H9 (cell line): Measurements from ENCODE around the gene ADGRB3. TPM values are rescaled to one million over a fixed set of nuclear protein-coding genes. Genes with fewer than 3 reads are reported as not detected.

Experiments
- DNase-seq: peaks from one replicate; pipeline ENCODE4 v3.0.0-alpha.2; 2017
- H2AFZ ChIP-seq: one replicate; pipeline ENCODE4 v1.6.1; 2013; ENCODE audit warnings: mild to moderate bottlenecking, low read length, control low read depth, moderate library complexity
- H2AK5ac ChIP-seq: 2 replicates; pipeline ENCODE4 v1.6.1; 2013; ENCODE audit warnings: low read length, control low read depth, mixed read lengths; ENCODE audit not compliant: insufficient read length
- H2BK120ac ChIP-seq: one replicate; pipeline ENCODE4 v1.6.1; 2013; ENCODE audit warnings: low read depth, mild to moderate bottlenecking, low read length, control low read depth, inconsistent platforms; ENCODE audit not compliant: poor library complexity, severe bottlenecking
- H2BK12ac ChIP-seq: 2 replicates; pipeline ENCODE4 v1.6.1; 2013; ENCODE audit warnings: low read length, control low read depth, mixed read lengths, low read depth; ENCODE audit not compliant: insufficient read length
- H2BK15ac ChIP-seq: 2 replicates; pipeline ENCODE4 v1.6.1; 2013; ENCODE audit warnings: low read depth, low read length, control low read depth
- H2BK20ac ChIP-seq: one replicate; pipeline ENCODE4 v1.6.1; 2013; ENCODE audit warnings: low read depth, mild to moderate bottlenecking, low read length, control low read depth, inconsistent platforms; ENCODE audit not compliant: poor library complexity, severe bottlenecking
- H2BK5ac ChIP-seq: 2 replicates; pipeline ENCODE4 v1.6.1; 2013; ENCODE audit warnings: low read length, control low read depth, mixed read lengths; ENCODE audit not compliant: insufficient read length
- H3K14ac ChIP-seq: 2 replicates; pipeline ENCODE4 v1.6.1; 2013; ENCODE audit warnings: low read length, control low read depth; ENCODE audit not compliant: insufficient read depth
- H3K18ac ChIP-seq: 2 replicates; pipeline ENCODE4 v1.6.1; 2013; ENCODE audit warnings: low read depth, mild to moderate bottlenecking, mixed read lengths, low read length, control low read depth; ENCODE audit not compliant: insufficient read length
- H3K23ac ChIP-seq: 2 replicates; pipeline ENCODE4 v1.6.1; 2013; ENCODE audit warnings: low read length, control low read depth, mixed read lengths, low read depth; ENCODE audit not compliant: insufficient read length
- H3K23me2 ChIP-seq: 2 replicates; pipeline ENCODE4 v1.6.1; 2013; ENCODE audit warnings: low read depth, mild to moderate bottlenecking, mixed read lengths, low read length, control low read depth; ENCODE audit not compliant: insufficient read length, poor library complexity, severe bottlenecking
- H3K27ac ChIP-seq: 2 replicates; pipeline ENCODE4 v1.5.1; 2013; ENCODE audit warnings: low read length, control low read depth, mixed read lengths, low read depth; ENCODE audit not compliant: insufficient read length
- H3K27me3 ChIP-seq: 2 replicates; pipeline ENCODE4 v1.6.1; 2013; ENCODE audit warnings: low read length, control low read depth, inconsistent platforms; ENCODE audit not compliant: insufficient read depth
- H3K4ac ChIP-seq: 2 replicates; pipeline ENCODE4 v1.6.1; 2013; ENCODE audit warnings: low read depth, mild to moderate bottlenecking, control low read depth, inconsistent platforms, low read length, moderate library complexity
- H3K4me1 ChIP-seq: 2 replicates; pipeline ENCODE4 v1.6.1; 2013; ENCODE audit warnings: low read length, control low read depth, inconsistent platforms; ENCODE audit not compliant: insufficient read depth
- H3K4me2 ChIP-seq: 2 replicates; pipeline ENCODE4 v1.6.1; 2013; ENCODE audit warnings: low read length, control low read depth, mixed read lengths; ENCODE audit not compliant: insufficient read length, insufficient read depth
- H3K56ac ChIP-seq: 2 replicates; pipeline ENCODE4 v1.6.1; 2013; ENCODE audit warnings: low read depth, mild to moderate bottlenecking, mixed read lengths, low read length, control low read depth; ENCODE audit not compliant: insufficient read length
- H3K79me1 ChIP-seq: 2 replicates; pipeline ENCODE4 v1.6.1; 2013; ENCODE audit warnings: low read depth, mild to moderate bottlenecking, moderate library complexity, low read length, control low read depth, inconsistent platforms; ENCODE audit not compliant: insufficient read depth, poor library complexity, severe bottlenecking
- H3K79me2 ChIP-seq: 2 replicates; pipeline ENCODE4 v1.6.1; 2013; ENCODE audit warnings: low read length, control low read depth, inconsistent platforms; ENCODE audit not compliant: insufficient read depth
- H3K9ac ChIP-seq: 2 replicates; pipeline ENCODE4 v1.6.1; 2013; ENCODE audit warnings: low read length, control low read depth, mixed read lengths; ENCODE audit not compliant: insufficient read length; ENCODE audit errors: extremely low read depth
- H3K9me3 ChIP-seq: one replicate; pipeline ENCODE4 v1.6.1; 2013; ENCODE audit warnings: low read depth, low read length, inconsistent platforms; ENCODE audit not compliant: control insufficient read depth
- H3T11ph ChIP-seq: one replicate; pipeline ENCODE4 v1.6.1; 2013; ENCODE audit warnings: mild to moderate bottlenecking, low read length, control low read depth, inconsistent platforms
- H4K20me1 ChIP-seq: one replicate; pipeline ENCODE4 v1.6.1; 2013; ENCODE audit not compliant: control insufficient read depth, insufficient read length, insufficient read depth
- H4K5ac ChIP-seq: 2 replicates; pipeline ENCODE4 v1.6.1; 2013; ENCODE audit warnings: low read depth, mild to moderate bottlenecking, mixed read lengths, low read length, control low read depth; ENCODE audit not compliant: insufficient read length
- H4K8ac ChIP-seq: replicated peaks from 2 replicates; pipeline ENCODE4 v1.6.1; 2013; ENCODE audit warnings: low read length, control low read depth, mixed read lengths, low read depth; ENCODE audit not compliant: insufficient read length
- H4K91ac ChIP-seq: 2 replicates; pipeline ENCODE4 v1.6.1; 2013; ENCODE audit warnings: low read depth, mild to moderate bottlenecking, moderate library complexity, mixed read lengths, low read length, control low read depth; ENCODE audit not compliant: insufficient read length
- H3K27ac Mint-ChIP-seq, 3 experiments: 2 replicates in 2 of 3; 3 replicates in 1 of 3; pipeline ENCODE4 v1.8.0; 2020 to 2021; ENCODE audit warnings: mixed read lengths in 3 of 3, mild to moderate bottlenecking in 1 of 3, moderate library complexity in 1 of 3
- H3K27me3 Mint-ChIP-seq: 2 replicates; pipeline ENCODE4 v1.8.0; 2021; ENCODE audit warnings: low read depth, mild to moderate bottlenecking, moderate library complexity, mixed read lengths
- H3K36me3 Mint-ChIP-seq, 3 experiments: 2 replicates in 2 of 3; 3 replicates in 1 of 3; pipeline ENCODE4 v1.8.0; 2020 to 2021; ENCODE audit warnings: low read depth in 3 of 3, mixed read lengths in 3 of 3; ENCODE audit not compliant: insufficient read depth in 1 of 3
- H3K4me1 Mint-ChIP-seq, 2 experiments: 2 replicates each; pipeline ENCODE4 v1.8.0; 2020; ENCODE audit warnings: mixed read lengths in 2 of 2
- H3K4me3 Mint-ChIP-seq, 2 experiments: 2 replicates in 1 of 2; 3 replicates in 1 of 2; pipeline ENCODE4 v1.8.0; 2020 to 2021; ENCODE audit warnings: mild to moderate bottlenecking in 2 of 2, mixed read lengths in 2 of 2, moderate library complexity in 1 of 2
- H3K9me3 Mint-ChIP-seq, 2 experiments: 2 replicates in 1 of 2; 3 replicates in 1 of 2; pipeline ENCODE4 v1.8.0; 2020; ENCODE audit warnings: mild to moderate bottlenecking in 2 of 2, mixed read lengths in 2 of 2, moderate library complexity in 1 of 2
- WGBS: extraction: QIAGEN DNeasy Blood & Tissue Kit; methylation state at CpG from one replicate; pipeline ENCODE4 v1.1.7; 2013; ENCODE audit warnings: missing lambda C conversion rate, low lambda C conversion rate, mixed read lengths; ENCODE audit not compliant: insufficient read length; ENCODE audit errors: extremely low coverage; 5-methylcytosine and 5-hydroxymethylcytosine counted together
- total RNA-seq: library from RNA; stranded (reverse); gene quantifications from 2 replicates; pipeline ENCODE4 v1.2.1, GENCODE V29; 2021
- TF ChIP-seq, protein P1 (sequence below): fragments of 200-600 bp; sonication (generic); conservative IDR thresholded peaks from 3 replicates; pipeline ENCODE4 v1.8.0; 2021; ENCODE audit warnings: antibody characterized with exemption, mild to moderate bottlenecking

Gene ADGRB3
- total RNA-seq, 1 experiment from 2014 or later: 0.37 TPM

DNA sequence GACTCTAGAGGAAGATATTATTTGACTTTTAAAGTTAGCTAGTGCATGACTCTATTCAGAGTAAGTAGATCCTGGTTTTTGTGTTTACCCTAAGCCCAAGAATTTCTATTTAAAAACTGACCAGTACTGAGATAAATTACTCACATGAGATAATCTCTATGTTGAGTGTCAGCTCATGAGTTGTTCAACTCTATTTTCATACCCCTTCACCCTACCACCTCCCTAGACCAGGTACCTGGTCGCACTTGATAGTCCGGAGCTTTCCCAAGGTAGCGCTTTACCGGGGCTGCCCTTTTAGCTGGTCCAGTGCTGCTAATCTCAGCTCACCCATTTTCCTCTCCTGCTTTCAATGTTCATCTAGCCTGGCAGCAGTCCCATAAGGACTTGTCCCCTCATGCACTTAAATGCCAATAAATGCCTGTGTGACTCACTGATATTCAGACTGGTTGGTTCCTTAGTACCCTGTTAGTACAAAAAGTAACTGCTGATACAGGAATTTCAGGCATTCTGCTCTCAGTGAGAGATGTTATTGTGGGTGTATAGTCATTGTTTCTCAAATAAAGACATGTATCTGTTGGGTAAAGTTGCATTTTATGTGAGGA lies 503.9 kb downstream of the ADGRB3 start:
- Histone ChIP-seq H3T11ph (no peak overlapping the region), H3K79me2 (no peaks in the 10 kb centered on the region), H3K14ac (no peak overlapping the region), H3K9me3 (no peaks in the 10 kb centered on the region), H4K5ac (no peak overlapping the region), H3K23me2 (no peaks in the 10 kb centered on the region), H2BK20ac (no peak overlapping the region), H2AK5ac (no peak overlapping the region), H2BK5ac (no peak overlapping the region), H2BK12ac (no peak overlapping the region), H2BK120ac (no peak overlapping the region), H3K23ac (no peak overlapping the region), H3K56ac (no peak overlapping the region), H2AFZ (no peak overlapping the region), H4K91ac (no peak overlapping the region), H3K18ac (no peak overlapping the region), H3K27me3 (no peaks in the 10 kb centered on the region), H3K4me1 (peaks cover 3% of the 10 kb centered on the region; the same call in 1 of the 2 replicates), H4K20me1 (no peaks in the 10 kb centered on the region), H3K9ac (no peak overlapping the region), H3K79me1 (no peaks in the 10 kb centered on the region), H3K4ac (no peak overlapping the region), H4K8ac (no peak overlapping the region), H3K4me2 (no peak overlapping the region), H3K27ac (no peak overlapping the region), H2BK15ac (no peak overlapping the region)
- Mint-ChIP-seq H3K9me3 (no peaks in the 10 kb centered on the region; a peak in 1 of 5 replicates), H3K27ac (peak overlapping the region in 1 of 3 experiments; percentile 26; a peak in 2 of 7 replicates), H3K27me3 (no peaks in the 10 kb centered on the region), H3K4me1 (peaks cover 4 to 5% of the 10 kb centered on the region in 2 experiments; a peak in 3 of 4 replicates), H3K36me3 (no peaks in the 10 kb centered on the region), H3K4me3 (no peak overlapping the region)
- TF ChIP-seq, protein P1, sequence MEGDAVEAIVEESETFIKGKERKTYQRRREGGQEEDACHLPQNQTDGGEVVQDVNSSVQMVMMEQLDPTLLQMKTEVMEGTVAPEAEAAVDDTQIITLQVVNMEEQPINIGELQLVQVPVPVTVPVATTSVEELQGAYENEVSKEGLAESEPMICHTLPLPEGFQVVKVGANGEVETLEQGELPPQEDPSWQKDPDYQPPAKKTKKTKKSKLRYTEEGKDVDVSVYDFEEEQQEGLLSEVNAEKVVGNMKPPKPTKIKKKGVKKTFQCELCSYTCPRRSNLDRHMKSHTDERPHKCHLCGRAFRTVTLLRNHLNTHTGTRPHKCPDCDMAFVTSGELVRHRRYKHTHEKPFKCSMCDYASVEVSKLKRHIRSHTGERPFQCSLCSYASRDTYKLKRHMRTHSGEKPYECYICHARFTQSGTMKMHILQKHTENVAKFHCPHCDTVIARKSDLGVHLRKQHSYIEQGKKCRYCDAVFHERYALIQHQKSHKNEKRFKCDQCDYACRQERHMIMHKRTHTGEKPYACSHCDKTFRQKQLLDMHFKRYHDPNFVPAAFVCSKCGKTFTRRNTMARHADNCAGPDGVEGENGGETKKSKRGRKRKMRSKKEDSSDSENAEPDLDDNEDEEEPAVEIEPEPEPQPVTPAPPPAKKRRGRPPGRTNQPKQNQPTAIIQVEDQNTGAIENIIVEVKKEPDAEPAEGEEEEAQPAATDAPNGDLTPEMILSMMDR: no peak
- DNase-seq: no peak
- no CpG with 5 or more reads among the region's 4 CpGs for WGBS
